ENCODE measurements around the gene RSPH1. TPM values are rescaled to one million over a fixed set of nuclear protein-coding genes. Genes with fewer than 3 reads are reported as not detected.
A peak's percentile ranks its signal among the peaks of the same experiment; 100 is the strongest.

Gene RSPH1
- total RNA-seq, 2 donors from 2014 or later, result 1.8 to 2.2 TPM

DNA sequence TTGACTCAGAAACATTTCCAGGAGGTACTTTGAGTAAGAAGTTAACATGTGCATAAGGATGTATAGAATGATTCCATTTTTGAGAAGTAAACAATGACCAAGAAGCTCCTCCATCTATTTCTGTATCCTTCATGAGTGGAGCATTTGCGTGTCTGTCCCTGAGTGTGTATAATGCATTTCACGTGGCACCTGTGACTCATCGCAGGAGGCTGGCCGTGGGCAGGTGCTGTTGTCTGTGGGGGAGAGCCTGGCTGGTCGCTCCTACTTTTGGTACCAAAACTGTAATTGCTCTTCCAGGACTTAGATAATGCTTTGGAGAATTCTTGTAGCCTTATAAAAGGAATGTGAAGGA lies 34.1 kb upstream of the RSPH1 start:
- Mint-ChIP-seq H3K9me3 (no peaks in the 10 kb centered on the region), H3K27me3 (ENCODE audit: insufficient read depth) (no peaks in the 10 kb centered on the region), H3K27ac (no peak overlapping the region), H3K4me1 (peaks cover 23% of the 10 kb centered on the region), H3K36me3 (ENCODE audit: low read depth) (peaks cover 37% of the 10 kb centered on the region), H3K4me3 (no peak overlapping the region)
- H3K4me3 ChIP-seq (ENCODE audit: low read length), result no peak overlapping the region
- DNase-seq, result no peak
- H3K36me3 ChIP-seq (ENCODE audit: control insufficient read depth, insufficient read depth, low read length), result no peaks in the 10 kb centered on the region
- H3K4me1 ChIP-seq (ENCODE audit: control insufficient read depth, insufficient read depth, low read length), result peaks cover under 1% of the 10 kb centered on the region
- no peak overlapping the region for H3K9ac ChIP-seq (ENCODE audit: extremely low read depth, low read length, poor library complexity, severe bottlenecking)
- H3K27ac ChIP-seq (ENCODE audit: low read depth, low read length), result no peak overlapping the region
- WGBS, 2 experiments (ENCODE audit: insufficient coverage in 1 of 2, insufficient read length in 1 of 2), result 96 to 97% methylated on average over 5 of the region's 5 CpGs
- no peaks in the 10 kb centered on the region for H3K27me3 ChIP-seq (ENCODE audit: control insufficient read depth, insufficient read depth, low read length, poor library complexity, severe bottlenecking)
- no peaks in the 10 kb centered on the region for H3K9me3 ChIP-seq (ENCODE audit: control insufficient read depth, low read length)
- TF ChIP-seq, protein P1, sequence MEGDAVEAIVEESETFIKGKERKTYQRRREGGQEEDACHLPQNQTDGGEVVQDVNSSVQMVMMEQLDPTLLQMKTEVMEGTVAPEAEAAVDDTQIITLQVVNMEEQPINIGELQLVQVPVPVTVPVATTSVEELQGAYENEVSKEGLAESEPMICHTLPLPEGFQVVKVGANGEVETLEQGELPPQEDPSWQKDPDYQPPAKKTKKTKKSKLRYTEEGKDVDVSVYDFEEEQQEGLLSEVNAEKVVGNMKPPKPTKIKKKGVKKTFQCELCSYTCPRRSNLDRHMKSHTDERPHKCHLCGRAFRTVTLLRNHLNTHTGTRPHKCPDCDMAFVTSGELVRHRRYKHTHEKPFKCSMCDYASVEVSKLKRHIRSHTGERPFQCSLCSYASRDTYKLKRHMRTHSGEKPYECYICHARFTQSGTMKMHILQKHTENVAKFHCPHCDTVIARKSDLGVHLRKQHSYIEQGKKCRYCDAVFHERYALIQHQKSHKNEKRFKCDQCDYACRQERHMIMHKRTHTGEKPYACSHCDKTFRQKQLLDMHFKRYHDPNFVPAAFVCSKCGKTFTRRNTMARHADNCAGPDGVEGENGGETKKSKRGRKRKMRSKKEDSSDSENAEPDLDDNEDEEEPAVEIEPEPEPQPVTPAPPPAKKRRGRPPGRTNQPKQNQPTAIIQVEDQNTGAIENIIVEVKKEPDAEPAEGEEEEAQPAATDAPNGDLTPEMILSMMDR (conservative IDR thresholded peaks at IDR 0.05), result no peak

DNA sequence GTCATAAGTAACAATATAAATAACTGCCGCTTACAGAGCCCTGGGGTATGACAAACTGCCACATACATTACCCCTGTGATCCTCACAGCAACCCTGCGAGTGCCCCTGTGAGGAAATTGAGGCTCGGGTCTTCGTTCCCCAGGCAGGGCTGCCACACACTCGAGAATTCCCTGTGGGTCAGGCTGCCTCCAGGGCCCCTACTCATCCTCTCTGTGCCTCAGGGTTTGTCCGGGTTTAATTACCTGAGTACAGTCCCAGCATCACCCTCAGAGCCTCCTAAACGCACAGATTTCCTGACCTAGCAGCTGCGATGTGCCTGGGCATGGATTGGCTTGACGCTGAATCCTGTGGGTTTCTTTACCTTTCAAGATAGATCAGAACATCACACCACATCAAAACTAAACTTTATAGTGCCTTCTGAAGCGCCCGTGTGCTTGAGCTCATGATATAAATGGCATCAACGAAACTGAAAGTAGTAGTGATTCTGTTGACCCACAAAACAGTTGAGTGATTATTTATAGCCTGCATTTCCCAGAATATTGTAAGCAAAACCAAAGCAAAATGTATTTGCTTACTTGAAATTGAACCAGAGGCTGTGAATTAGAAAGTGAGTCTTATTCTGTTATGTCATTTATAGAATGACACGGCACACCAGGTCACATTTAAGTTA lies 31.6 kb upstream of the RSPH1 start:
- TF ChIP-seq, protein P1 (conservative IDR thresholded peaks at IDR 0.05), result no peak
- H3K4me3 ChIP-seq (ENCODE audit: low read length), result no peak overlapping the region
- Mint-ChIP-seq H3K9me3 (no peaks in the 10 kb centered on the region), H3K4me1 (peaks cover 45% of the 10 kb centered on the region), H3K4me3 (no peak overlapping the region), H3K27ac (no peak overlapping the region), H3K27me3 (ENCODE audit: insufficient read depth) (no peaks in the 10 kb centered on the region), H3K36me3 (ENCODE audit: low read depth) (peaks cover 44% of the 10 kb centered on the region)
- H3K4me1 ChIP-seq (ENCODE audit: control insufficient read depth, insufficient read depth, low read length), result peaks cover 5% of the 10 kb centered on the region
- H3K27ac ChIP-seq (ENCODE audit: low read depth, low read length), result no peak overlapping the region
- WGBS, 2 experiments (ENCODE audit: insufficient coverage in 1 of 2, insufficient read length in 1 of 2), result 92 to 98% methylated on average over 8 to 13 of the region's 13 CpGs
- H3K9me3 ChIP-seq (ENCODE audit: control insufficient read depth, low read length), result no peaks in the 10 kb centered on the region
- peaks cover 1% of the 10 kb centered on the region for H3K36me3 ChIP-seq (ENCODE audit: control insufficient read depth, insufficient read depth, low read length)
- H3K27me3 ChIP-seq (ENCODE audit: control insufficient read depth, insufficient read depth, low read length, poor library complexity, severe bottlenecking), result no peaks in the 10 kb centered on the region
- no peak for DNase-seq
- H3K9ac ChIP-seq (ENCODE audit: extremely low read depth, low read length, poor library complexity, severe bottlenecking), result no peak overlapping the region

DNA sequence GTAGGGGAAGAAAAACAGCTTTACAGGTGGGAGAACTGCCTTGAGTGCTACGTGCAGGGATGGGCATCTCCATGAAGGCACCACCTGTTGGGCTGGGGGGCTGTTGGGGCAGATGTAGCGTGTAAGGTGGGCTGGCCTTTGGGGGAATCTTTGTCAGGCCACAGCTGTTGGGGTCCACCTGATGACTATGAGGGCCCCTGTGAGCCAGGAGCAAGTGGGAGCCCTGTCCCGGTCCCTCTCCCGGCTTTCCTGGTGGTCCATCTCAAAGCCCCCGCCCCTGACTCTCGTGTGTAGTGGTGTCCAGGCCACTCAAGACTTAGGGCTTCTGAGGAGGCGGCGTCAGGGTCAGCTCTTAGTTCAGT lies 31.1 kb upstream of the RSPH1 start:
- no peaks in the 10 kb centered on the region for H3K9me3 ChIP-seq (ENCODE audit: control insufficient read depth, low read length)
- H3K27ac ChIP-seq (ENCODE audit: low read depth, low read length), result no peak overlapping the region
- Mint-ChIP-seq H3K27ac (no peak overlapping the region), H3K4me3 (no peak overlapping the region), H3K27me3 (ENCODE audit: insufficient read depth) (no peaks in the 10 kb centered on the region), H3K36me3 (ENCODE audit: low read depth) (peaks cover 49% of the 10 kb centered on the region), H3K4me1 (peaks cover 45% of the 10 kb centered on the region), H3K9me3 (no peaks in the 10 kb centered on the region)
- H3K36me3 ChIP-seq (ENCODE audit: control insufficient read depth, insufficient read depth, low read length), result peaks cover 7% of the 10 kb centered on the region
- H3K27me3 ChIP-seq (ENCODE audit: control insufficient read depth, insufficient read depth, low read length, poor library complexity, severe bottlenecking), result no peaks in the 10 kb centered on the region
- TF ChIP-seq, protein P1 (conservative IDR thresholded peaks at IDR 0.05), result no peak
- DNase-seq, result peak; percentile 29
- H3K9ac ChIP-seq (ENCODE audit: extremely low read depth, low read length, poor library complexity, severe bottlenecking), result no peak overlapping the region
- WGBS, 2 experiments (ENCODE audit: insufficient coverage in 1 of 2, insufficient read length in 1 of 2), result 90 to 96% methylated on average over 8 of the region's 8 CpGs
- no peak overlapping the region for H3K4me3 ChIP-seq (ENCODE audit: low read length)
- peaks cover 5% of the 10 kb centered on the region for H3K4me1 ChIP-seq (ENCODE audit: control insufficient read depth, insufficient read depth, low read length)

Measured in endodermal cell (in vitro differentiated cells).